ENCODE data around the gene SUPT6H.

DNA sequence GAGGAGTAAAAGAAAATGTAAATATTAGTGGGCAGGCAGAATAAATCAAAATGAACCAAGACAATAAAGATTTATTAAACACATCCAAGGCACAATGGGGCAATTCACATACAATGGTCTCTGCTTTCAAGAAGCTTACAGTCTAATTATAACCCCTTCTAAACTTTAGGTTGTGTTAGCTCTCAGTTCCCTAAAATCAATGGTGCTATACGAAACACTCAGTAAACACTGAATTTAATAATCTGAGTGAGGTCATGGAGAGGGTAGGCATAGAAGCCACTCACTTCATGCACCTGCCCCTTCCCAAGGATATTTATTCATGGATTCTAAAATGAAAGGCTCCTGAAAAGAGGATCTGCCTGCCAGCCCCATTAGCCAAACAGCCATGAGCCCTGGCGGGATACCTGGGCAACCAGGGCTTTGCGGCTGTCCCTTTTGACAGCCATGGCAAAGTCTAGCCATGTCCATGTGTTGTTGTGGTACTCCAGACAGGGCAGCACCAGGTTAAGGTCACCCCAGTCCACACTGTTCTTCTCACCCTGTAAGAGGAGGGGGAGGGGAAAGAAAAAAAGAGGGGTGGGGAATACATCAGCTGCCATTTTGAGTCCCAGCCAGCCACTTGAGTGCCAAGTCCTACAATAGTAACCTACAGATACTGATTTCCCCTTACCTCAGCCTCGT lies 46.6 kb upstream of the SUPT6H start:
- TF ChIP-seq POLR2A (IDR thresholded peaks at IDR 0.05; ENCODE audit: low read depth, low read length), result no peak
- TF ChIP-seq POLR2AphosphoS5 (IDR thresholded peaks at IDR 0.05; ENCODE audit: low read depth, low read length), result no peak
- no peak for TF ChIP-seq TAF1 (IDR thresholded peaks at IDR 0.05; ENCODE audit: borderline replicate concordance, low read depth, low read length)

Measured in GM12892 (cell line).